Anterior cingulate cortex (tissue), 58 donors: ENCODE measurements around the gene MPO.

Experiments
- DNase-seq, 58 donors: peaks; one replicate each; lab custom pipeline; 2025; lab: John Stamatoyannopoulos, UW

Gene MPO

DNA sequence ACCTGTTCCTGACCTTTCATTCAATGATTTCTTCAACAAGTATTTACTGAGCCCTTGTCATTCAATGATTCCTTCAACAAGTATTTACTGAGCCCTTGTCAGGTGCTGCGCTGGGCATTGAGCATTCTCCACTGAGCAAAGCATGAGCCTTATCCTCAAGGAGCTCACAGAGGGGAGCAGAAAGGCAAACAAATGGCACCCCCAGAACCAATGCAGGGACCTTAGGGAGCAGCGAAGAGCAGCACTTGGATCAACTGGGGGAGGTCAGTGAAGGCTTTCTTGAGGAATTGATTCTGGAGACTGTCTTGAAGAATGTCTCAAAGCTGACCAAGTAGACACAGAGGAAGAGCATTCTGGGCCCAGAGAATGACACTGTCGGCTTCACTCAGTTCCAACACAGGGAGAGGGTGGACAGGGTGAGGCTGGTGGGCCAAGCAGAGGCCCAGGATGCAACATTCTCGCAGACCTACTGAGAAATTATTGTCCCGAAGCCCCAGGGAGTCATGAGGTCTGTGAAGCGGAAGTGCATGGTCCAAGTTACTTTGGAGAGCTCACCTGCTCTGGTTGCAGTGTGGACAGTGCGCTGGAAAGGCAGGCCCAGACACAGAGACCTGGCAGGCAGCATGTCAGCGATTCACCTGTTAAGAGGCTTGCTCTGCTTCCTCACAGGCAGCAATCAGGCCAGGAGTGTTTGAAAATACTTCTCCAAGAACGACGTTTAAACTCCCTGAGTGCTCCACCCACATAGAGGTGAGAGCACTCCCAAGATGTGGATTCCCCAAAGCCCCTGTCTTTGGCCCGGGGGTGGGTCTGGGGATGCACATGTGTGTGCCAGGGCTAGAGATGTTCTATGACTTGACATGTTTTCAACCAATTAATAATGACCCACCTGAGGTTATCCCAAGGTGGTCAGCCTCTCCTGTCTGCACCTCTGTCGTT, 3.2 kb upstream of the MPO start:
- no peak for DNase-seq

DNA sequence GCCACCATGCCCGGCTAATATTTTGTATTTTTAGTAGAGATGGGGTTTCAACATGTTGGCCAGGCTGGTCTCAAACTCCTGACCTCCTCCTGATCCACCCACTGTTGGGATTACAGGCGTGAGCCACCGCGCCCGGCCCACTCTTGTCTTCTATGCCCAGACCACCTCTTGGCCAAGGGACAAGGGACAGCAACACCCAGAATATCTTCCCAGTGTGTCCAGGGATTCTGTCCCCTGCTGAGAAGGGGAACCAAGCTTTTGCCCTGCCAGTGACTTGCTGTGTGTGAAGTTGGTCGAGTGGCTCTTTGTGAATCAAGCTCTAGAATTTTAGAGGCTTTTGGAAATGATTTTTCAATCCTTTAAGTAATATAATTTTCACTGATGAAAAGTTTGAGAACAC, 1.7 kb upstream of the MPO start:
- DNase-seq = no peak

DNA sequence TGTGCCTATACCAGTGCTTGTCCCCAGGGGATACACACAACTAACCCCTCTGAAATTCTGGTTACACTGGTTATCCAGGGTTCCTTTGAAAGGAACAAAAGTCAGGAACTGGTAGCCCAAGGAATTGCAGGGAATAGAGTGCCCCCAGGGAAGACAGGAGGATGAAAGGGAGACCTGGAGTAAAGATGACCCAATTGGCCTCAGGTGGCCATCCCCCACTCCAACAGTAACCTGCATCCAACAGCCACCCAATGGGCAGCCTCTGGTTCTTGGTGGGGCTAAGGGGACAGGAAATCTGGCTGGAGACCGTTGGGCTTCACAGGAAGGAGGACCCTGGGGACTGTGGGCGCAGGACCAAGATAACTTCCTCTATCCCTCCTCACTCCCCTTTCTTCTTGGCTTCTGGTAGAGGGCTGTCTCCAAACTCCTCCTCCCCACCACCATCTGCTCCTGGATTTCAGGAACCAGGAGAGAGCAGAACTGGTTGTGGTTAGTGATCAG, 826 bp upstream of the MPO start:
- no peak for DNase-seq

DNA sequence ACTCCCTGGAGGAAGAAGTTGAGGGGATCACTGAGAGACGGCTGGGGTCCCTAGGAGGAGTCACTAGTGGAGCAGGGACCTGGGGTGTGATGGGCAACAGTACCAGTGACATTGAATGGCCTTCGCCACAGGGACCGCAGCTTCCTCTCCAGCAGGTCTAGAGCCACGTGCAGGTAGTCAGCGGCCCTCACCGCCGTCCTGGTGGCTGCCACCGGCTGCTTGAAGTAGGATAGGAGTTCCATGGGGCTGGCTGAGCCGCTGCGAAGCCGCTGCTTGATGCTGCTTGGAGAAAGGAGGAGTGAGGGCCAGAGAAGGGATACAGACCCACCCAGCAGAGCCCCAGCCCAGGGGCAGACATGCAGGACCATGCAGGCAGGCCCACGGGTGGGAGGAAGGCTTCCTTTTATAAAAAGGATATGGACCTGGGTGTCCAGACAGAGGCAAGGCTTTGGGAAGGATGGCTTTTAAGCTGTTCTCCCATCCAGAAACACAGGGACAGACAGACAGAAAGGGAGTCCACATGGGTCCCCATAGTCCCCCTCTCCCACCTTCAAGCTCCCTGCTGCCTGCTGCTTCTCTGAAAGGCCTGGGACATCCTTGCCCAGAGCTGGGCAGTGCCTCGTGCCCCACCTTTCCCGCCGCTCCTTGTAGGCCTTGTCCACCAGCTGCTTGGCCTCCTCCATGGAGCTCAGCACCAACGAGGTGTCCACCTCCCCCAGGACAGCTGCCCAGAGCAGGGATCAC, 827 bp downstream of the MPO start:
- DNase-seq = no peak

DNA sequence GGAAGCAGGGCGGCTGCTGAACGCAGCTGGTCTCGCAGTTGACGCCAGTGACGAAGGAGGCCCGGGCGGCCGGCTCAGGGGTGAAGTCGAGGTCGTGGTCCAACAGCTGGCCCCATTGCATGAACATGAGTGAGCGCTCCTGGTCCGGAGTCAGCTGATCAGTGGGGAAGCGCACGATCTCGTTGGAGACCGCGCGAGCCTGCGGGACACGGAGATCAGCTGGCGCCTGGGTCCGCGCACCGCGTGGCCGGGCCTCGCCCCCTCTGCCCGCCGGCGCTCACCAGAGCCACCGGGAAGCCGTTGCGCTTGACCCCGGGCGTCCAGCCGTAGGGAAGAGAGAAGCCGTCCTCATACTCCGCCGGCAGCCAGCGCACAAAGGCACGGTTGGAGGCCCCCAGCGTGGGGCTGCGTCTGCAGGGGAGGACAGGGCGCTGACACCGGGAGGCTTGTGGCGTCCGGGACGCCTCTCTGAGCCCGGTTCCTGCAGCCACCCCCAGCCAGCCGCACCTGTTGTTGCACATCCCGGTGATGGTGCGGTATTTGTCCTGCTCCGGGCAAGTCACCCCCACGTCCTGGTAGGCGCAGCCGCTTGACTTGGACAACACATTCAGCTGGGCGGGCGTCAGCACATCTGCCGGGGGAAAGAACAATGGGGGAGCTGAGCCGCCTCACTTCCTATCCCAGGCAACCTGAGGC, 1.6 kb downstream of the MPO start:
- peak in 1 of 58 donors; percentile 10 for DNase-seq

DNA sequence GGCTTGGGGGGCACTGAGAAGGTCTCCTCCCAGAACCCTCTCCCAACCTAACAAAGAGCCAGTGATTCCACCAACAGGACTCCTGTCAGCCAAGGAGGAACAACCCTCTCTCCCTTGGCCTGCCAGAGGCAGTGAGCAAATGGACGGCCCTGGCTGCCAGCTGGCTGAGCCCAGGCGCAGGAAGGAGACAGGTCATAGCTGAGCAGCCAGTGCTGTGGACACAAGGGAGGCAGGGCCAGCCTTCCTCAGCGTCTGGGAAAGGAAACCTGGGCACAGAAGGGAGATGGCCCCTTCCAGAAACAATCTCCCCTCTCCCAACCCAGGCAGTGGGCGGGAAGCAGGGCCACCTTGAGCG, 2.1 kb downstream of the MPO start:
- DNase-seq = no peak

DNA sequence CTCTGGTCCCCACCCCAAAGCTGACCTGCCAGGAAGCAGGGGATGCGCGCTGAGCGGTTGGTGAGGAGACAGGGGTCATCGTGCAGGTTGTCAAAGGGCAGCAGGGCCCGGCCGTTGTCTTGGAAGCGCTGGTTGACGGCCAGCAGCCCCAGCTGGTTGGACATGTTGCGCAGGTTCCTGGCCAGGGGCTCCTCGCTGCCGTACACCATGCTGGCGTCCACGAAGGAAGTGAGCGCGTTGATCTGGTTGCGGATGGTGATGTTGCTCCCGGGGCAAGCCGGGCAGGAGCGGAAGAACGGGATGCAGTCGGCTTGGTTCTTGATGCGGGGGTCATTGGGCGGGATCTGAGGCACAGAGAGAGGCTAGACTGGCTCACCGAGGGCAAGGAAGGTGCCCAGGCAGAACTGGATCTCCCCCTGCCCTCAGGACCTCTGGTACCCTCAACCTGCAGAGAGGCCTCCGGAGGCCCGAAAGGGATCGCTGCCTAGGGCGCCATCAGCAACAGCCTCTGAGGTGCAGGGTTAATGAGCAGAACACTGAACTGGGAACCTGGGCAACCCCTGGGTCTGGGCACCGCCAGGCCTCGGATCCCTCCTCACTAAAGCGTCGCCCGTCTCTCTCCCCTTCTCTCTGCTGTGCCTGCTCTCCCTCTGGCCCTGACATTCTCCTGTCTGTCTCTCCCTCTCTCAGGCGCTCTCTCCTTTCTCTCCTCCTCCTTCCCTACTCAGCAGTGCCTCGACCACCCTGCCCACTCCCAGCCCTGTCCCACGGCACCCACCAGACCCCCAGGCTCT, 2.7 kb downstream of the MPO start:
- DNase-seq = no peak

DNA sequence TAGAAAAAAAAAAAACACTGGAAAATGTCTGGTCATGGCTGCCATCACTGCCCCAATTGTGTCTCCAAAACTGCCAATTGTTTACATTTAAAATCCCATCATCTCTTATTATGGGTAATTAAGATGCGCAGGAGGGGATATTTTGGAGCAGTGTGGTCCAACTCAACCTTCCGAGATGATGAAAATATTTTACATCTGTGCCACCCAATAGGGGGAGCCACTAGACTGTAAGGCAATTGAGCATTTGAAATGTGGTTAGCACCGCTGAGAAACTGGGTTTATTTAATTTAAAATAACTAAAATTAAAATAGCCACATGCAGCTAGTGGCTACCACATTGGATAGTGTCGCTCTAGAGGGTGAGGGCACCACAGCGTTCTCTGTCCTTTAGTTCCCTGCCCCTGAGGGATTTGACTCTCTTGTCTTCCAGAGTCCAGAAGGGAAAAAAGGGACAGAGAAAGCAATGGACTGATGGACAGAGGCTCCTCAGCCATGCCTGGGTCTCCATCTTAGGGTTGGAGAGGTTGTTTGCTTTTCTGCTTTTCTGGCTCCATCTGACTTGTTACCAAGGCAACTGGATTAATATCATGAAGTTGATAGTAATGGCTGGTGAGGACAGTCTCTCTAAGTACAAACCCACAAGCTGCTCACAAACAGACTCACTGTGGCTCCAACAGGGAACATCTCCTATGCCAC, 3.5 kb downstream of the MPO start:
- no peak for DNase-seq

DNA sequence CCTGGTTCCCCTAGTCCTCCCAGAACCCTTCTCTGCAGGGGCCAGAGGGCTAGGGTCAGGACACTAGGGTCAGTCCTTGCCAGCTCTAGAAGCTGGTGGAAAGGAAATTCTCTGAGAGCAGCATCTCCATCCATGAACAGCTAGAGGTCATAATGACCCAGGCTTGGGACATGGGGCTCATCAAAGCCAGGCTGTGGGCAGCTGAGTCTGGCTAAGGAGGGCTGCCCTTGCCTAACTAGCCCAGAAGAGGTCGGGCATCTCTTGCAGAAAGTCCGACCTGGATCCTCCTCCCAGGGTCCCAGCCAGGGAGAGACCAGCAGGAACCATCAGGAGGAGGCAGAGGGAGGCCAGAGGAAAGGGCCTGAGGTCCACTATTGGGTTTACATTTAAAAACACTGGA, 4.3 kb downstream of the MPO start:
- DNase-seq = no peak

DNA sequence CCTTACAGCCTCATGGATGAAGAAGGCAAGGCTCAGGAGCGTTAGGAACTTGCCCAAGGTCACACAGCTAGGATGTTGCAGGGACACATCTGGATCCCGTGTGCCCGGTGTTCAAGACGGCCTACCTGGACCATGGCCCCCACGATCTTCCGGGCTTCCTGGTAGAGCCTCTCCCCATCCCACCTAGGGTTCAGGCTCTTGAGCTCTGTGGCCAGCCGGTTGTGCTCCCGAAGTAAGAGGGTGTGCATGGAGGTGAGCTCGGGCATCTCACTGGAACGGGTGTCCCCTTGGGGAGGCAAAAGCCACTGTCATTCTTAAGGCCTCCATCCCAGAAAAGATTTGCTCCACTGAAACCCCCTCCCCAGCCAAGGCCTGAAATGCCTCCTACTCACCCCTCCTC, 5.3 kb downstream of the MPO start:
- DNase-seq = no peak

DNA sequence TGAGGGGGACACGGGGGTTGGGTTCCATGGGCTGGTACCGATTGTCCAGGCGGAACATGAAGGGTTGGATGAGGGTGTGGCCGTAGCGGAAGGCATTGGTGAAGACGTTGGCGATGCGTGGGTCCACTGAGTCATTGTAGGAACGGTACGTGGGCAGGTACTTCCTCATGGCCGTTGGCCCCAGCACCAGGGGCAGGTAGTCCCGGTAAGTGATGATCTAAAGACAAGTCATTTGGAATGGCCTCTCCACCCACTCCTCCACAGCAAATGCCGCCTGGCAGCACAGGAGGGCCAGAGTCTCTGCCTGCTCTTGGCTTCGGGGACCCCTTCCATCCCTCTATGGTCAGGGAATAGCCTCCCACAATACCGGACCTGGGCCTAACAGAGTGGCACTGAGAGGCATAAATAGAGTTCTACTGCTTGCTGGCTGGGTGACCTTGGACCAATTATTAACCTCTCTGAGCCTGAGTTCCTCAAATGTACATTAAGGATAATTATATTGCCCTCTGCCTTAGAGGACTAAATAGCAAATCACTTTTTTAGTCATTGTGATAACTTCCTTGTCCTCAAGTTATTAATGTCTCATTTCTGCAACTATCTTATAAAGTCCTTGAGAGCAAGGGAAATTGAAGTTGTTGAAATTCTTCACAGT, 7.2 kb downstream of the MPO start:
- no peak for DNase-seq

DNA sequence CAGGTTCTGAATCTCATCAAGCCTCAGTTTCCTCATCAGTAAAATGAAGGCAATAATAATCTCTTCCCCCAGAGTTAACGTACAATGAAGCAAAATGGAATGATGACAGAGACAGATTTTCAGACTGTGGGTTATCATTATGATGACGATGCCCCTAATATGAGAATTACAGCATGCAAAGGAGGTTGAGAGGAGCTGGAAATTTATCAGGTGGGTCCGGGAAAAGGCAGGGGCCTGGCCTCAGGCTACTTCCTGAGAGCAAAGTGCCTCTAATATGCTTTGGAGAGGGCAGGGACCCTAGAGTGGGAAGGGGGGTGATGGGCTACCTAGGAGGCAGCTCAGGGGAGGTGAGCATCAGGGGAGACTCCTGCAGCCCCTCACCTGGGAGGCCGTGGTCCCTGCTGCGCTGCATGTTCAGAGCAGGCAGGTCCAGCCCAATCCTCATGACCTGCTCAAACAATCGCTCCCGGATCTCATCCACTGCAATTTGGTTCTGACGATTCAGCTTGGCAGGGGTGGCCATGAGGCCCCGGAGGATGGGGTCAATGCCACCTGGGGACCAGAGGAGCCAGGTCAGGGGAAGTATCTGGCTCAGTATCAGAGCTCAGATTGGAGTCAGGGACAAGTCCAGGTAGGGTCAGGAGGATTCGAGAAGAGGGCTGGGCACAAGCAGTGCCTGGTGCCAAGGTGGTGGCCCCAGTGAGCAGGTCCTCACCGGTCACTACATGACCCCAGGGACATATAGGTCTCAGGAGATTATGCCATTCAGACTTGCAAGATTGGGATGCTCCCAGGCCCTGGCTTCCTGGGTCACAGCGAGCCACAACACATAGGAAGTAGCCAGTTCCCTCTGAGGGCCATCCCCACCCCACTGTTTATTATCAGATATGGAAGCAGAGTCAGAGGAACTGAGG, 8.1 kb downstream of the MPO start:
- DNase-seq = no peak

DNA sequence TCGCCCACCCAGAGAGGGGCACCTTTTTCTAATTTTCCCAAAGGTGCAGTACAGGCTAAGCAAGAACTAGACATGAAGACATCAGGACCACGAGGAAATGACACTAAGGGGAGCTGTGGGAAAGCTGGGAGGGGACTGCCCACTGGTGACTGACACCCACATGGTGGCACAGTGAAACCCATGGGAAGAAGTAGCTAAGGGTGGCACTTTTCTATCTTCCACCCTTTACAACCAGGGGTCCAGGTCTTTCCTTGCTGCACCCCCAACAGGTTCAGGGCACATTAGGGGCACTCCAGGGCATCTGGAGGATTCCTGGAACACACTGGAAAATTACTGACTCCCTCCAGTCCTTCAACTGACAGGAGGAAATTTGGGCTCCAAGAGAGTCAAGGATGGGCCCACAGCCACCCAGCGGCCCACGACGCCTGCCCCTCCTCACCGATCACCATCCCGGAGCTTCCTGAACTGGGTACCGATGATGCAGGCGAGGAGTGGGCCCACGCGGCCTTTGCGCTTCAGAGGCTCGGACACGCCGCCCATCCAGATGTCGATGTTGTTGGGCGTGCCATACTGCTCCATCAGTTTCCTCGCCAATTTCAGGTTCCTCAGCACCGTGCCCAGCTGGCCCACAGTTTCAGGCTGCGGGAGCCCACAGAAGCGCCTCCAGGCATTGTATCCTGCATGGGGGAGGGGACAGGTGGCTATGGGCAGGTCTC, 9.4 kb downstream of the MPO start:
- no peak for DNase-seq

DNA sequence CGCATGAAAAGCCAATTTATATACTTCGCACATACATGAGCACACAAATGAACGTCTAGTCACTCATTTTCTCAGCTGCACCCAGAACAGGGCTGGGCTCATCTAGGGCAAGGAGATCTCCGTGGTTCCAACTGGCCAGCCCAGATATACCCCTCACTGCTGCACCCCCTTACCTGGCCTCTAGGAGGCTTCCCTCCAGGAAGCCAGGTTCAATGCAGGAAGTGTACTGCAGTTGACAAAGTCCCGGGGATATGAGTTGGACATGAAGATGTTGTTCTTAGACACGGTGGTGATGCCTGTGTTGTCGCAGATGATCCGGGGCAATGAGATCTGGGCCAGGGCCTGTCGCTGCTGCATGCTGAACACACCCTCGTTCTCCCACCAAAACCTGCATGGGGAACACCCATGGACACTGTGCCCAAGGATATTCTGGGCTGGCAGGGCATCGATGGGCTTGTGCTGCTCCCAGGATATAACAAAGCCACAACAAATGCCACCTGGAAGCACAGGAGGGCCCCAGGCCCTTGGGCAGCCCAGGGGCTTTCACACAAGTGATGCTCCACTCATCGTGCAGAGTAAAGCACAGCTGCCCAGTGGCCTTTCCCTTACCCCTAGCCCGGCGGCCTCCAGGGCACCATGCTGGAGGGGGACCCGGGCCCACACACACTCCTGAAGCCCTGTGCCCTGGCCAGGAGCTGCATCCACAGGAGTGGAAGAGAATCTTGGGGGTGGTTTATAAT, 10.1 kb downstream of the MPO start:
- no peak for DNase-seq

DNA sequence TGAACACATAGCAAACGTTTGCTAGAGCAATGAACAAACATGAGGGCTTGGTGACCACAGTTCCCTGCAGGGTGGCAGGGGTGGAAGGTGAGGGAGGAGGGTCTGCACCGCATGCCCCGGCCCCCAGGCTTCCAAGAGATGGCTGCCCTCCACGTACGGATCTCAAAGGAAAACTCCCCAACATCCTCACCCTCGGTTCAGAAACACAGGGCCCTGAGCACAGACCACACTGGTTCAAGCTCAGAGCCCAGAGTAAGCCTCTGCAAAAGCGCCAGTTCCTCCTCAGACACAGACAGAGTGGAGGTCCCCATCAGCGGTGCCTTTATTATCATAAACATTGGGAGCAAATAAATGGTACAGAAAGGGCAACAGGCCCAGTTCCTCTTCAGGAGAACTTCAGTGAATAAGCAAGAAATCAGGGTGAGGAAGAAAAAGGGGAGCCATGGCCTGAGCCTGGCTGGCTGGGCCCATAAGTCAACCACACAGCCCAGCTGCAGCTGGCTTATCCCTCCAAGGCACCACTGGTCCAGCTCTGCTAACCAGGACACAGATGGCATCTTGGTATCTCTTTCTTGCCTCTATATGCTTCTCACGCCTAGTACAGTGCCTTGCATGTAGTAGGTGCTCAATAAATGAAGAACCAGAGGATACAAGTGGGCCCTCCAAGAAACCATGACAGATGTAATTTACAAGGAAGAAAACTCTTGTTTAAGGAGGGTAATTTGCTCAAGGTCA, 11.0 kb downstream of the MPO start:
- DNase-seq = no peak
